ENCODE measurements around the gene MRTFA.
A peak's percentile ranks its signal among the peaks of the same experiment; 100 is the strongest.
"Not testable (repeated sequence)": the region's sequence is repeated elsewhere in the genome, so short reads cannot be mapped to it uniquely, and the experiment has no call there.

MRTFA gene

DNA sequence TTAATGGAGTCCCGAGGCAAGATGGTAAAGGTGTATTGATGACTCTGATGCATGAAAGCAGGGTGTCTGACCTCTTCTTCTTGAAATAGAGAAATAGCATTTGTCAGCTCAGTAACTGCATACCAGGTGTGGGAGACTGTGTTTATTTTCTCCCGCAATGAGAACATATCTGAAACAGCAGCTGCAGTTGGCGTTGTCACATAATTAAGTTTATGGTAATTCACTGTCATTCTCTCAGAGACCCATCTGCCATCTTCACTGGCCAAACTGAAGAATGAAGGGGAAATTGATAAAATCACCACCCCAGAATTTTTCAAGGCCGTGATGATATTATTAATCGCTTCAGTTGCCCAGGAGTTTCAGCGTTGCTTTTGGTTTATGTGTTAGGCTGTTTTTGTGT, 22.6 kb upstream of the MRTFA start:
- no peak for DNase-seq

DNA sequence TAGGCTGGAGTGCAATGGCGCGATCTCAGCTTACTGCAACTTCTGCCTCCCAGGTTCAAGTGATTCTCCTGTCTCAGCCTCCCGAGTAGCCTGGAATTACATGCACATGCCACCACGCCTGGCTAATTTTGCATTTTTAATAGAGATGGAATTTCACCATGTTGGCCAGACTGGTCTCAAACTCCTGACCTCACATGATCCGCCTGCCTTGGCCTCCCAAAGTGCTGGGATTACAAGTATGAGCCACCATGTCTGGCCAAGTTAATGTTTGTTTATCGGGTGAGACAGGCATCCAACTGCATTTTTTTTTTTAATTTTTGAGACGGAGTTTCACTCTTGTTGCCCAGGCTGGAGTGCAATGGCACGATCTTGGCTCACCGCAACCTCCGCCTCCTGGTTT, 20.1 kb upstream of the MRTFA start:
- not testable (repeated sequence) for DNase-seq

DNA sequence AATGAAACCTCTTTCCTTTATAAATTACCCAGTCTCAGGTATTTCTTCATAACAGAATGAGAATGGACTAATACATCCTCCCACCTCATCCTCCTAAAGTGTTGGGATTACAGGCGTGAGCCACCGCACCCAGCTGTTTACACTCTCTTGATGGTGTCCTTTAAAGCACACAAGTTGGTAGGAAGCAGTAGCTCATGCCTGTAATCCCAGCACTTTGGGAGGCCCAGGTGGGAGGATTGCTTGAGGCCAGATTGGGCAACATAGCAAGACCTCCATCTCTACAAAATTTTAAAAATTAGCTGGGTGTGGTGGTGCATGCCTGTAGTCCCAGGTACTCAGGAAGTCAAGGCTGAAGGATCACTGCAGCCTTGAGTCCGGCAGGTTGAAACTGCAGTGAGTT, 19.4 kb upstream of the MRTFA start:
- DNase-seq: not testable (repeated sequence)

DNA sequence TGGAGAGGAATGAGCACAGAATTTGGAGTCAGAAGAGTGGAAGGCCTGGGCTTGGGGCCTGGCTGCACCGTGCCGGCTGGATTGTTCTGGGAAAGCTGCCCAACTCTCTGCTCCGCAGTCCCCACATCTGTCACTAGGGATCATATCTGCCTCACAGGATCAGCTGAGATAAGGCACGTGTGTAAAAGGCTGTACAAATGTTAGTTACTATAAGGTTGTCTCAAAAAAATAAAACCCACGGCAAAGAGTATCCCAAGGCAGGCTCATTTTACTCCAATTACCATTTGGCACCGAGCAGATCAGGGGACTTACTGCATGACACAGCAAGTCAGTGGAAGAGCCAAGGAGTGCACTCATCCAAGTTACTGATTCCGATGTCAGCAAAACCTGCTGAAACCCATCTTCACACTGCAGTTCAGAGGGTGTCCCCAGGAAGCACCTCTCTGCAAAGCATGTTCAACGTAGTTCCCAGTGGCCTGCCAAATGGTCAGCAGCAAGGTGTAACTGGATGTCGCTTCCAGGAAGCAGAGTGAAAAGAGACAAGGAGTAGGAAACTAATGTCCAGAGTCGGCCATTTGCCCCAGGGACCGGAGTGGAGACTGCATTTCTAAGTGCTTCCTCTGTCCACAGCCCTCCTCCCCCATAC, 18.1 kb upstream of the MRTFA start:
- DNase-seq: peak in 3 of 4 experiments; percentile 35 to 62 (median 57)

DNA sequence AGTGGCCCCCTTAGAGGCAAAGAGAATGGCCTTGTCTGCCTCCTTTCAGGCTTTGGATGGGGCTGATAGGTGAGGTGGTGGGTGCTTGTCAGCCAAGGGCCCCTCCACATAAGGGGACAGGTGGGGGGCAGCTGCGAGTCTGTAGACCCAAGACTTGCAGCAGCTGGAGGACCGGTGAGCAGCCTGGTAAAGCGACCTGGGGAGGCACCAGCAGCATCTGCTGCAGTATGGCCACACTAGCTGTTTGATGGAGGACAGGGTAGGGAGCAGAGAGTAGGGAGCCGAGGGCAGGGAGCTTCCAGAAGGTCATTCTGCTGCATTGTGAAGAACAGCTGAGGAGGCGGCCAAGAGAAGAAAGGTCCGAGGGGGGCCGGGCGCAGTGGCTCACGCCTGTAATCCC, 16.8 kb upstream of the MRTFA start:
- DNase-seq: no peak

DNA sequence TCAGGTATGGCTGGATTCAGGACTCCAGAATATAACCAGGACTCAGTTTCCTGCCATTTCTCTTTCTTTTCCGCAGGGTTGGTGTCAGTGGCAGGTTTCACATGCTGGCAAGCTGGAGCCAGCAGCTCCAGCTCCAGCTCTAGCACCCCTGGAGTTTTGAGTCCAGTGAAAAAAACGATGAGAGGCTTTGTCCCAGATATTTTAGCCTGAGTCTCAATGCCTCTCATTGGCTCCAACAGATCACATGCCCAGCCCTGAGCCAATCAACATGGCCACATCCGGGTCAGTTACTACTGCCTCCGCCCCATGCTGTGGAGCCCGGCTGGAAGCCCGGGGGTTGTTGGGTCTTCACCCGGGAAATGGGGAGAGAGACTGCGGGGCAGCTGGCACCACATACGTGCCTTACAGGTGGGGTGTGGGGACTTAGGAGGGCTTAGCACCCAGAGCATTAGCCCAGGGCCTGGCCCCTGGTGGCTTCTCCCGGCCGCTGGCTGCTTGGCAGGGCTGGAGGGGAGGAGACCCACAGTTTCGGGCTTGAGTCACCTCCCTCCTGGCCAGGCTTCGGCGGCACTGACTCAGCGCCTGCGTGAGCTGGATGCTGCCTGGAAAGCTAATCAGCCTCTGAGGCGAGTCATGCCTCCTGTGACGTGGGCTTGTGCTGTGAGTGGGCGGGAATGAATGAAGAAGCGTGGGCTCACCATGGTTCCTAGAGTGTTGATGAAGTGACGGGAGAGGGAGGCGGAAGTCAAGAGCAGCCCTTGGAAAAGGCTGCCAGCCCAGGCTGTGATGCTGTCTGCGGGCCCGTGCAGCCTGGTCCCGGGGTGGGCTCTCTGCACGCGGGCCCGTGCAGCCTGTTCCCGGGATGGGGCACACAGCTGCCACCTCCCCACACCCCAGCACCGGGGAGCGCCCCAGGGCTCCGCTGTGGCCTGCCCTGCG, 15.3 kb upstream of the MRTFA start:
- DNase-seq: peak; percentile 98 to 100 (median 99)

DNA sequence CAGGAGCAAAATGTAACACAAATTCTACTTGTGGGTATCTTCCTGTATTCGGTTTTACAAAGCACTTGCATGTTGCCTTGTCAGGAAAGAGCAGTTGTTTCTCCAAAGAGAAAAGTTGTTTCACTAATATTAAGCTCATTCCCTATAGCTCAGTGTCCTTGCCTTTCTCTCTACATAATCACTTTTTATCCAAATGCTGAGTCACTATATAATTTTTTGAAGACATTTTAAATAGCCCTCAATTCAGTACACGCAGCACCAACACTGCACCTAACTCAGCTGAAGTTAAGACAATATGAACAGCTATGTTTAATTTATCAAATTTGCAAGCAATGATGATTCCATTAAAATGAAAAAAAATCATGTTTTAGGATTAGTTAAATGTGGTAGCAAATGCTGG, 14.5 kb upstream of the MRTFA start:
- DNase-seq: no peak

DNA sequence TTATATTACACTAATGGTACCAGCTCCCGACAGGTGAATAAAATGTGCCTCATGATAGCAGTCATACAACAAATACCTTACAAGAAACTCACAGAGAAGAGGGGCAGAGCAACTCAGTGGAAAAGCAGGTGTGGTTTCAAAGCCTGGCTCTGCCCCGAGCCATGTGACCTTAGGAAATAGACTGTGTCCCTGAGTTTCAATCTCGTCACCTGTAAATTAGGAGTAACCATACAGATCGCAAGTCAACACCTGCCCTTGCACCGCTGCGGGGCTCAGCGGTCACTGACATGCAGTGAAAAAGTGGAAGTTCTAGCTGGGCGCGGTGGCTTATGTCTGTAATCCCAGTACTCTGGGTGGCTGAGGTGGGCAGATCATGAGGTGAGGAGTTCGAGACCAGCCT, 11.9 kb upstream of the MRTFA start:
- no peak for DNase-seq

- DNase-seq: no peak
Measured at GRCh38 chr22:40645579-40646197, 9.2 kb upstream of the MRTFA start.

- no peak for DNase-seq
Measured at GRCh38 chr22:40642316-40642715, 5.8 kb upstream of the MRTFA start.

DNA sequence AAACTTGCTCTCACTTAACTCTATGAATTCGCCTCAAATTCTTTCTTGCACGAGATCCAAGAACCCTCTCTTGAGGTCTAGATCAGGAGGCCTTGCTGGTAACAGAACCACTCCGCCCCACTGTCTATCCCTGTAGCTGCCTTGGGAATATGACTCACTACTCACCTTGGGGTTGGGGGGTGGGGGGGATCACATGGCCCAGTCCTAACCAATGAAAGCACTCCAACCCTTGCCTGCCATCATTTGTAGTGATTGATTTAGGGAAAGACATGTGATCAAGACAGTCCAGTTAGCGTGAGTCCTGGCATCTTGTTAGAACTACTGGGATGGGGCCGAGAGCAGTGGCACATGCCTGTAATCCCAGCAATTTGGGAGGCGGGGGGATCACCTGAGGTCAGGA, 4.8 kb upstream of the MRTFA start:
- no peak for DNase-seq

DNA sequence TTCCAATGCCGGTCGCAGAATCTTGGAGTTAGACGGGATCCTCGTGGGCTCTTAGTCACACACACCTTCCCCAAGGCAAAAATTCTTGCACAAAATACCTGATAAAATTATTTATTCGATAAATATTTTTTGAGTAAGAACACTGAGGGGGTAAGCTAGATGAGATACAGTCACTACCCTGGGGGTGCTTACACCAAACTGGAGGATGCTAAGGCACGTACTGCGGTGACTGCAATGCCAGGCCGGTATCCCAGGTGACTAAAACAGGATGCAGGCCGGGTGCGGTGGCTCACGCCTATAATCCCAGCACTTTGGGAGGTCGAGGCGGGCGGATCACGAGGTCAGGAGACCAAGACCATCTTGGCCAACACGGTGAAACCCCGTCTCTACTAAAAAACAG, 1.7 kb upstream of the MRTFA start:
- DNase-seq: no peak

DNA sequence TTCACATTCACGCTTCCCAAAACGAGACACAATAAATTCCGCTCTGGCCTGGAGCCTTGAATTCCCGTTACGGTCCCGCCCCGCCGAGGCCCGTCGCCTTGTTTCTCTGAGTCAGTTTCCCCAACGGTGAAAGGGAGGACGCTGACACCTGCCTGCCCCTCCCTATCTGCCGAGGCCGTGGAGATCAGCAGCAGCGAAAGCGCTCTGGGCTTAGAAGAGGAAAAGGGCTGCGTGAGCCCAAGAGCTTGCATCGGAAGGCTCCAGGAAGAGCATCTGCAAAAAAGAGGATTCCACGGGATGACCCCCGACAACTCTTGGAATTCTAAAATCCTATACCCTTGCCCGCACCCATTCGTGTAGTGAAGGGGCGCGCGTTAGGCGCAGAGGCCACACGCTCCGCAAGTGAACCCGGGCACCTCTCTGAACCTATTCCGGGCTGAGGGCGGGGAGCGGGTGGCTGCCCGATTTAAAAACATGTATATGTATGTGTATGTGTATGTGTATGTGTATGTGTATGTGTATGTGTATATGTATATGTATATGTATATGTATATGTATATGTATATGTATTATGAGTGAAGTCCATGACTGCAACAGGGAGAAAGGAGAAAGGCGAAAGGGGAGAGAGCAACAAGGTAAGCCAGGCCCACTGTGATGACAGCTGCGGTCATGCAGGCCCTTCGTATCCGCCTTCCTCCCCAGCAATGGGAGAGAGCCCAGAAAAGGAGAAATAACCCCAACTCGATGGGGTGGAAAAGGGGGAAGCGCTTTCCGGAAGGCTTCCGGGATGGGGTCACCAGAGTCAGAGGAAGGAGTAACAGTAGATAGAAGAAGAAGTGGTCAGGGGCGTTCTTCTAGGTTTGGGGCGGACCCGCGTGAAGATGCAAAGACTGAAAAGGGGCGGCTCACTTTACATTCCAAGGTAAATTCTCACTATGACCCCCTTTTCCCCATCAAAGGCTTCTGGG, 948 bp upstream of the MRTFA start:
- peak; percentile 91 to 95 (median 92) for DNase-seq

- peak in 1 of 4 experiments; percentile 25 for DNase-seq
Measured at GRCh38 chr22:40635940-40636379, 559 bp downstream of the MRTFA start.

DNA sequence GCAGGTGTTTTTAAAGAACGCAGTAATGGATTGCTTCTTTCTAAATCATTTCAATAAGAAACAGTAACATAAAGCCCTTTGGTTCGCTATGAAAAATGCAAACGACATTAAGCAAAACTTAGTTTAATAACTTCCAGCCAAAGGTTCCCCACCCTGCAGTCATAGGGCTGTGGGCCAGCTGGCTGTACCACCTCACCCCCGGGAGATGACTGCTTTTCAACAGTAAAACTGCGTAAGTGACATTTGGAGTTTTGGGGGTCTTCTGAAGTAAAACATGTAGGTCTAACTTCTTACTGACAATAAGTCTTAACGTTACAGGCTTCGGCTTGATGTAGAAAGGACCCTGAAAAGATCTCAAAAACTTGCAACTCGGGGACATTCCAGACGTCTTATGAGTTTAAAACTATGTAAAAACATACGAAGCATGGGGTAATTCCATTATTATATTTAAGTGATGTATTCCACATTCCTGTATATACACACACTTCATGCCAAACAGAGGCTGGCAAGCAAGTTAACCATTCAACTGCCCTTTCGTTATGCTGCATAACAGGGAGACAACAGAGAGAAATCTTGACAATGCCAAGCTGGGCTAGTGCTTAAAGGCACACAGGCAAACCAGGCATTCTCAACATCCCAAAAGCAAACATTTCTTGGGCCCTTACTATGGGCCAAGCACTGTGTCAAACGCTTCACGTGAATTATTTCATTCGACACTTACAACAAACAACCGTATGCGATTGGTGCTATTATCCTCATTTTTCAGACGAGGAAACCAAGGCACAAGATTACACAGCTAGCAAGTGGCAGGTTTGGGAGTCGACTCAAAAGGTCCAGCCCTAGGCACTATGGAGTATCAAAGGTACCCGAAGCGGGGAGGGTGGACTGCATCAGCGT, 1.2 kb downstream of the MRTFA start:
- no peak for DNase-seq

DNA sequence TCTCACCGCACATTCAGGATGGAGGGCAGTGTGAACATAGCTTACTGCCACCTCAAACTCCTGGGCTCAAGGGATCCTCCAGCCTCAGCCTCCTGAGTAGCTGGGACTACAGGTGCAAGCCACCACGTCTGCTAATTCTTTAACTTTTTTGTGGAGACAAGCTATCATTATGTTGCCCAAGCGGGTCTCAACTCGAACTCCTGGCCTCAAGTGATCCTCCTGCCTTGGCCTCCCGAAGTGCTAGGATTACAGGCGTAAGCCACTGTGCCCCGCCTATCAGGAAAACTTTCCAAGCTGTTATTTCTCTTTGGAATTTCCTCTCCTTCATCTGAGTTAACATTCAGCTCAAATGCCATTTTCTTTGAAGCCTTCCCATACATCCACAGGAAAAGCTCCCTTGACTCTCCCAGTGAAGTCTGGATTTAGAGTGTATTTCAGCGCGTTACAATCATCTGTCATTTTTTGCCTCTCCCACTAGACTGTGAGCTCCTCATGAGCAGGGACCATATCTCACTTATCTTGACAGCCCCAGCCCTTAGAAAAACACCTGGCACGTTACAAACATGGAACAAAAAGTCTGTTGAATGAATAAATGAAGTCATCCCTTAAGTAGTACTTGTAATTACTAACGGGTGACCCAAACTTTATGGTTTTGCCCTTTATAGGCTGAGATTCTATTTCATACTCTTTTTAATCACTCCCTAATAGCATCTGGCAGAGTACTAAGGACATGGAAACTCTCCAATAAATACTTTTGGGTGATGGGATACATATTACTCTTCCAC, 2.2 kb downstream of the MRTFA start:
- DNase-seq: no peak

DNA sequence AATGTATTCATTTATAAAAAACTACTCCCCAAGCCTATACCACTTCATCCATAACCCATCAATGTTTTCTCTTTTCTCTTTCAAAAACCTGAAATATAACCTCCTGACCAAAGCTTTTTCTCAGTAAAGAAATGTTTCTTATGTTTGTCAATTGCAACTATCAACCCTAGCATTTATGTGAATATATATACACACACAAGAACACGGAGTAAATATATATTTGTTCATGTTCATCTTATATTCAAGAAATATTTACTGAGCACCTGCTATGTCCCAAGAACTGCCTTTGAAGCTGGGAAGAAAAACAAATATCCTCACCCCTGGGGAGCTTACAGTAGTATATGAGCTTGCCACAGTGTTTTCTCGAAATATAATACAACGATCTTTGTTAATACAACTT, 3.5 kb downstream of the MRTFA start:
- DNase-seq: no peak

GRCh38 chr22:40631925-40632324, 4.6 kb downstream of the MRTFA start:
- no peak for DNase-seq

DNA sequence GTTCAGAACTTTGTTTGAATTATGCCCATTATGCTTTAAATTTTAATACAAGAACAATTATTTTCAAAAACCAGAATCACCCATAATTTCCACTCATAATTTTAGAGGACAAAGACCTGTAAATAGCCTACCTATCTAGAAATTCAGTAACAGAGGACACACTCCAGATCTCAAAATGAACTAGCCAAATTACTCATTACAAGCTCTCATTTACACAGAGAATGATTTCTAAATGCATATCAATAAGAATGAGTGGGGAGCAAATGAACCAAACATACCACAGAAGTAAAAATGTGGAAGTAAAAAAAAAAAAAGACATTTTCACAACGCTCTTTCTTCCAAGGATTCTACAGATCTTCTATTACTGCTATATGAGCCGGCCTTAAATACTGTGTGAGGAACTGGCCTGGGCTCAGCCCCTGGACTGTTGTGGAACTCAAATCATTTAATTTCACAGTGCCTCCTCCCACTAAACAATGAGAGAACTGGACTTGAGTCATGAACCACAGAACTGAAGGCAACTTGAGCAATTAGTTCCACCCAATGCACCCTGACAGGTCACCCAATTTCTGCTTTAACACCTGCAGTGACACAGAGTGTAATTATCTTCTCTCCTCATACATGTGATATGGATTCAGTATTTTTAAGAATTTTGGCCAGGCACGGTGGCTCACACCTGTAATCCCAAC, 8.0 kb downstream of the MRTFA start:
- DNase-seq: peak; percentile 77 to 92 (median 84)

- DNase-seq: no peak
Measured at GRCh38 chr22:40627612-40628011, 8.9 kb downstream of the MRTFA start.

Measured in suppressor macrophage (primary cell).